Prostate gland (tissue), 2 donors: Measurements from ENCODE around the gene RAP1GAP.

Experiments
- POLR2A ChIP-seq: fragments of 450-650 bp; IDR thresholded peaks from one replicate; pipeline ENCODE4 v1.6.1; 2016; ENCODE audit warnings: antibody characterized with exemption, mild to moderate bottlenecking
- POLR2AphosphoS5 ChIP-seq: sonication (generic); formaldehyde crosslinking; IDR thresholded peaks from one replicate; pipeline ENCODE4 v1.6.1; 2017; ENCODE audit warnings: antibody characterized with exemption
- TF ChIP-seq, protein P1 (sequence below), 4 experiments: fragments of 200-600 bp in 2 of 4; fragments of 450-650 bp in 2 of 4; sonication (generic) in 2 of 4; IDR thresholded peaks; 1 replicate in 3 of 4; 2 replicates in 1 of 4; pipeline ENCODE4 v1.5.1; 2016 to 2019; ENCODE audit warnings: antibody characterized with exemption in 4 of 4, mild to moderate bottlenecking in 2 of 4, moderate library complexity in 2 of 4

- TF ChIP-seq, protein P1, sequence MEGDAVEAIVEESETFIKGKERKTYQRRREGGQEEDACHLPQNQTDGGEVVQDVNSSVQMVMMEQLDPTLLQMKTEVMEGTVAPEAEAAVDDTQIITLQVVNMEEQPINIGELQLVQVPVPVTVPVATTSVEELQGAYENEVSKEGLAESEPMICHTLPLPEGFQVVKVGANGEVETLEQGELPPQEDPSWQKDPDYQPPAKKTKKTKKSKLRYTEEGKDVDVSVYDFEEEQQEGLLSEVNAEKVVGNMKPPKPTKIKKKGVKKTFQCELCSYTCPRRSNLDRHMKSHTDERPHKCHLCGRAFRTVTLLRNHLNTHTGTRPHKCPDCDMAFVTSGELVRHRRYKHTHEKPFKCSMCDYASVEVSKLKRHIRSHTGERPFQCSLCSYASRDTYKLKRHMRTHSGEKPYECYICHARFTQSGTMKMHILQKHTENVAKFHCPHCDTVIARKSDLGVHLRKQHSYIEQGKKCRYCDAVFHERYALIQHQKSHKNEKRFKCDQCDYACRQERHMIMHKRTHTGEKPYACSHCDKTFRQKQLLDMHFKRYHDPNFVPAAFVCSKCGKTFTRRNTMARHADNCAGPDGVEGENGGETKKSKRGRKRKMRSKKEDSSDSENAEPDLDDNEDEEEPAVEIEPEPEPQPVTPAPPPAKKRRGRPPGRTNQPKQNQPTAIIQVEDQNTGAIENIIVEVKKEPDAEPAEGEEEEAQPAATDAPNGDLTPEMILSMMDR (IDR thresholded peaks at IDR 0.05), result no peak
- TF ChIP-seq POLR2A (no peak), POLR2AphosphoS5 (no peak)
Measured at GRCh38 chr1:21662426-21663247, 6.5 kb downstream of the RAP1GAP start.
